IMR-90 (cell line): ENCODE results near the gene CRYBG3.

Source experiments
- BHLHE40 ChIP-seq: fragments of 150-350 bp; IDR thresholded peaks from 2 replicates; pipeline ENCODE4 v1.6.1; 2016; ENCODE audit warnings: mild to moderate bottlenecking, low read depth, low read length
- CHD1 ChIP-seq: IDR thresholded peaks from 2 replicates; pipeline ENCODE4 v1.6.1; 2012; ENCODE audit warnings: low read depth, low read length, improper control_type of control experiment
- CTCF ChIP-seq: conservative IDR thresholded peaks from 2 replicates; pipeline ENCODE4 v1.5.1; 2012; ENCODE audit warnings: mild to moderate bottlenecking, low read depth, low read length, improper control_type of control experiment
- NFE2L2 ChIP-seq: fragments of 150-350 bp; IDR thresholded peaks from 2 replicates; pipeline ENCODE4 v1.6.1; 2016; ENCODE audit warnings: low read depth, mild to moderate bottlenecking, low read length
- POLR2A ChIP-seq: IDR thresholded peaks from 2 replicates; pipeline ENCODE4 v1.6.1; 2012; ENCODE audit warnings: mild to moderate bottlenecking, low read depth, low read length
- RAD21 ChIP-seq: IDR thresholded peaks from 2 replicates; pipeline ENCODE4 v1.6.1; 2012; ENCODE audit warnings: low read length, improper control_type of control experiment

GRCh38 chr3:97970156-97970555 lies 148.3 kb downstream of the CRYBG3 start:
- TF ChIP-seq CTCF (no peak), POLR2A (no peak), RAD21 (no peak), BHLHE40 (no peak), NFE2L2 (no peak), CHD1 (no peak)
